Stimulated activated CD8-positive, alpha-beta memory T cell treated with anti-CD3 and anti-CD28 coated beads, Interleukin-7, amount 100 ng/mL, for 48 hours (primary cell): ENCODE data around the gene CACNA1F.
A peak's percentile ranks its signal among the peaks of the same experiment; 100 is the strongest.

ENCODE experiments used
- DNase-seq, 2 donors: peaks; one replicate each; pipeline ENCODE4 v3.0.0-alpha.2; 2020; ENCODE audit warnings: low read depth in 1 of 2; ENCODE audit errors: extremely low read depth in 1 of 2

Gene CACNA1F

DNA sequence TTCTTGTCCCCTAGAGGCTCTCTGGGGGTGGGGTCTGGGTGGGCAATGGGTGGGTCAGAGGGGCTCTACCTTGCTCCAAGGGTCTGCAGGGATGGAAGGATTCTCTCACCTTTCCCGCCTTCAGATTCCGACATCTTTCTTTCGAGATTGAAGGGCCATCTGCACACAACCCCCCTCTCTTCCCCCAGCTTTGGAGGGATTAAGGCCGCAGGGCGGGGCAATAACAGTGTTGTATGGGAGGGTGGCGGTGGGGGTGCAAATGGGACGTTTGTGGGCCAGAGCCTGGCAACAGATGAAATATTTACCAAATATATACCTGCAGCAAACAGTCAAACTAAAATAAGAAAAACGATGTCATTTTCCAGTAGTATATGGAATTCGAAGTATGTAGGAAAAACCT is at the start of gene CACNA1F:
CACNA1F (minus strand) TSS at position 165 of the 400 bp plus-strand sequence; CDS start at position 134, 31 bp downstream.
- DNase-seq: no peak

DNA sequence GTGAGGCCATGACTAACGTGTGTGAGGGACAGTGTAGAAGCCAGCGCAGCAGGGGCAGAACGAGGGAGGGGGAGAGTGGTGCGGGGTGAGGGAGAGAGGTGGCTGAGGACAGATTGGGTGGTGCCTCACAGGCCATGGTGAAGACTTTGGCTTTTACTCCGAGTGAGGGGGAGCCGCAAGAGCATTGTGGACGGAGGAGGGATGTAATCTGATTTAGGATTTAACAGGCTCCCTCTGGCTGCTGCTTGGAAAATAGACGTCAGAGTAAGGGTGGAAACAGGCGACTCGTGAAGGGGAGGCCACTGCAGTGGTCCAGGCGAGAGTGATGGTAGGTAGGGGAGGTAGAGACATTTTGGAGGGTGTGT is 49.5 kb upstream of the CACNA1F start:
- DNase-seq: no peak

DNA sequence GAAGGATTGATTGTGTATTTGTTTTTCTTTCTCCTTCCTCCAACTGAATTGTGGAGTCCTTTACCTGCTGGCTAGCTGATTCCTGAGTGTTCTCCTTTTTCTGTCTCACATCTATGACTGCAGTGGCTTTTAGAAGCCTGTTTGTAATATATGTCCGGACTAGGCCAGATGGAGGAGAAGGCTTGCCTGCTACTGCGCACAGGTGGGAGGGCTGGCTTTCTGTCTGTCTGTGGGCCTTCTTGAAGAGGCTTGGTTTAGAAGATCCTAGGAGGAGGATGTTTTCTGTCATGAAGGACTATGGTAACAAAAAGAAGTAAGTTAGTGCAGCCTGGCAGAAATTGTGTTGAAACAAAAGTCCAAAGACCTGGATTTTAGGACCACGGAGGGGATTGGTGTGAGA is 44.9 kb upstream of the CACNA1F start:
- DNase-seq: no peak

DNA sequence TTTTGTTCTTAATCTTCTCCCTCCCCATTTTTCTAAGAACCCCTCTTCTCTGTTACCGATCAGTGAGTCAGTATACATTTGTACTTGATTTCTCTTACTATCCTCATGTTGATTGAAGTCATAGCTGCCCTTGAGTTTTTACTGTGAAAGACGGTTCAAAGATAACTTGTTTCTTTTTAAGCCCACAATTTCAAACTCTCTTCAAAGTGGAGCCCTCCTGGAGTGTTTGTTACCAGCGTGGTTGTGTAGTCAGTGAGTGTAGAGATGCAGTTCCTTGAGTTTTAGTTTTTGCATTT is 44.3 kb upstream of the CACNA1F start:
- DNase-seq: no peak

DNA sequence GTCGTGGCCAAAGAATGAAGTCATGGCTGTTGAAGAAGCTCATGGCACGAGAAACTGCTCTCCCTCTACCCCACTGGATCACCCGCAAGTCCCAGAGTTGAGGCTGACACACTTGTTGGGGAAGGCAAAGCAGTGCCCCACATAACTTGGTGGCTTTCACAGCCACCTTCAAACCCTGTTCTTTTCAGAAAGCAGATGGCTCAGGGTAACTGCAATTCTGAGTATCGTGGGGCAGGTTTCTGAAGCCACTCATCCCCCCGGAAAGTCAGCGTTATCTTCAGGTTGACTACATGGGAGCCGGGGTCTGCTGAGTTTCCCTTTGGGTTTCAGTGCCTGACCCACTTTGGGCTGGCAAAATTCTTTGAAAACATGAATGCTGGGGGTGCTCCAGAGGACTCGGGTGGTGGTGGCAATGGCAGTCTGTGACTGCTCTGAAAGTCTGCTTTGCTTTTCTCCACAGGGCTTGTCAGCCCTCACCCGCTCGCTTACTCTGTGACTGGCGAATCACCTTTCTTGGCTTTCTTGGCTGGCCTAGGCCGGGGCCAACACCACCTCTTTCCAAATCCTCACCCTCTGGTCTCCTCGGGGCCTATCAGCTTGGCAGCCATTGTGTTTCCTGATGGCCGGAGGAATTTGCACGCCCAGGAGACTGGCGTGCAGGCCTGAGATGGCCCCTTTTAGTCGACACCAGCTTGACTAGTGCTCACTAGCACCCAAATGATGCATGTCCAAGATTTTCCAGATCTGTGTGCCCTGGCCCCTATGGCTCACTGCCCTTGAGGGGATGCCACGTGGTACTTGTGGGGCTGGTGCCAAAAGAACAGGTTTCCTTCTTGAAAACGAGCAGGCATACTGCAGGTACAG is 43.8 kb upstream of the CACNA1F start:
- DNase-seq: peak in 1 of 2 donors; percentile 42

DNA sequence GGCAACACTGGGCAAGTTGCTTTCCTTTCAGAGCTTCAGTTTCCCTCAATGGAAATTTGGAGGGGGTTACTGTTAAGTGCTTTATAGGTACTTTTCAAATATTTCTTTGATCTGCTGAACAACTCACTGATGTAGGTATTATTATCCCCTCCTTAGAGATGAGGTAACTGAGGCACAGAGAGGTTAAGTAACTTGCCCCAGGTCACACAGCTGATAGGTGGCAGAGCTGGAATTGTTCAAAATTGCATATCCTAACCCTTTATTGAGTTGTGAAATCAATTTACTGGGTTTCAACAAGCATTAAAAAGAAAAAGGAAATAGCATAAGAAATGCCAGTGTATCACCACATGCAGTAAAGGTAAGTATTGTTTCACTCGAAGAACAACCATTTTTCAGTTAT is 43.1 kb upstream of the CACNA1F start:
- no peak for DNase-seq

DNA sequence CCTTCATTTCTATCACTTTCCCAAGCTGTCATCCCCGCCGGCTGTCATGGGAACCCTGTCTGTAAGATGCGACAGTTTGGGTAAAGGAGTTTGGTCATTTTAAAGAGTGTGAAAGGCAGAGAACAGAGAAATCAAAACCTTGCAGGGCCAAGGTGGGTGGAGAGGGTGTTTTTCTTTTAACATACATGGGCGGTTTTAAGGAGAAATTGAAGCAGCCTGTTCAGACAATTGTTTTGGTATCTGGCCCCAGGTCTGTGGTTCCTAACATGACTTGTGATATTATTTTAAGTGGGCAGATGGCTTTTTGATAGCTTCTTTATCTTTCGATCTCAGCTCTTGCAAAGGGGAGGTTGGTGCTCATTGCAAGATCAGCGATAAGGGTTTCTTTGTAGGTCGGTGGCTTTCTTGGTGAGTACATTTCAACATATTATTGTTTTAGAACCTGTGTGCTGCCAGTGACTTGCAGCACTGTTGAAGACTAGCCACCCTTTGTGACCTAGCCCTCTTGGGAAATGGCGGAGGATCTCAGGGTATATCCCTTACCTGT is 40.1 kb upstream of the CACNA1F start:
- DNase-seq: peak in 1 of 2 donors; percentile 44

DNA sequence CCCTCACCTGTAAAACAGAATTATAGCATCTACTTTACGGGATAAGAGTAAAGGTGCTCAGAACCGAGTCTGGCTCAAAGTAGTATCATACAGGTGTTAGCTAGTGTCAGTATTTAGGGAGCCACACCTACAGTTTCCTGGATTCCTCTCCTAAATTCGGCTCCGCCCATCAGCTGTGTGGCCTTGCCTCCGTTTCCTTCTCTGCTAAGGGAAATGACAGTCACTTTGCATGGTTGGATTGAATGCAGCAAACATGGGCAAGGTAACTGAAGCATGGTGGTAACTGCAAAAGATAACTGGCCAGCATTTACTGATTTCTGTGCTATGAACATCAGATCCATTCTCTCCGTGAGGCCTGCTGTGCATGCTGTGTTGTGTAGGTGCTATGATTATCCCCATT is 39.3 kb upstream of the CACNA1F start:
- DNase-seq: no peak

DNA sequence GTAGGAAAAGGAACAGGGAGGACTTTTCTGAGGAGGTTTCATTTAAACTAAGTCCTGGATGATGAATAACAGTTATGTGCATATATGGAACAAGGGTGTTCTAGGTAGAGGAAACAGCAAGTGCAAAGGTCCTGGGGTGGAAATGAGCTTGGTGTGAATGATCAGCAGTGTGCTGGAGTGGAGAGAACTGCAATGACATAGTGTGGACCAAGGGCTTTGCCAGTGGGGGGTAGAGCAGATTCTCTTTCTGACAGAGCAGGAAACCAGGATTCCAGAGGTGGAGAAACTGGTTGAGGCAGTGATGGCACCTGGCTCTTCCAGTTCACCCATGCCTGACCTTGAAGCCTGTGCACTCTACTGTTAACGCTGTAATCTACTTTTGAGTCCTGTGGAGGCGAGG is 38.2 kb upstream of the CACNA1F start:
- DNase-seq: no peak

DNA sequence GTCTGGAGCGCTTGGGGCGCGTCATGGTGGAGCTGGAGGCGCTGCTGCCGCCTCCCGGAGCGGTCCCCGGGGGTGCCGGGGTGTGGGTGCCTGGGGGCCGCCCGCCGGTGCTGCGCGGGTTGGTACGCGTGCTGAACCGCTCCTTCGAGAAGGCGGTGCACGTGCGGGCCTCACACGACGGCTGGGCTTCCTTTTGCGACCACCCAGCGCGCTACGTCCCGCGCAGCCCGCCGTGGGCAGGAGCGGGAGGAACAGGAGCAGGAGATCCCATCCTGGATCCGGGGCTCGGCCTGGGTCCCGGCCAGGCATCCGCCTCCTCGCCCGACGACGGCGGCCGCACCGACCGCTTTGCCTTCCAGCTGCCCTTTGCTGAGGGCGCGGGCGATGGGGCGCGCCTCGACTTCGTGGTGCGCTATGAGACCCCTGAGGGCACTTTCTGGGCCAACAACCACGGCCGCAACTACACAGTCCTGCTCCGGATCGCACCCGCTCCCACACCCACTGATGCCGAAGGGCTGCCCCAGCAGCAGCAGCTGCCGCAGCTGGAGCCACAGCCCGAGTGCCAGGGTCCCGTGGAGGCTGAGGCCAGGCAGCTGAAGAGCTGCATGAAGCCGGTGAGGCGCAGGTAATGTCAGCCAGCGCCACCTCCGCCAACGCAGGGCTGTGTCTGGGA is 37.2 kb upstream of the CACNA1F start:
- no peak for DNase-seq

DNA sequence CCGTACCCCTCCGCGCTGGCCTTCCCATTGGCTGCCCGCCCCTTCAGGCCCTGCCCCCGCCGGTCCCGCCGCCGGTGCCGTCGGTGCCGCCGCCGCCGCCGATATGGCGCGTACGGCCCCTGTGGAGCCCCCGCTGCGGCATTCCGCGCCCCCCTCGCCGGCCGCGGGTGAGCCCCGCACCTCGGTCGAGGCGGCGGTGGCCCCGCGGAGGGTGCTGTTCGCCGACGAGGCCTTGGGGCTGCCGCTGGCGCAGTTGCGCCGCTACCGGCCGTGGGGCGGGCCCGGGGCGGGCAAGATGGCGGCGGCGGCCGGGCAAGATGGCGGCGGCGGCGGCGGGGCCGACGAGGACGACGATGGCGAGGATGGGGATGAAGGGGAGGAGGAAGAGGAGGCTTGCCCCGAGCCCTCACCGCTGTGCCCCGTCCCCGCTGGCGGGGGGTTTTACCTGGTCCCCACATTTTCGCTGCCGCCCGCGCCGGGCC is 36.7 kb upstream of the CACNA1F start, which contains the start of gene PPP1R3F:
PPP1R3F (plus strand) TSS at position 27 of the 482 bp plus-strand sequence; CDS start at position 104, 77 bp downstream.
- DNase-seq: peak in 1 of 2 donors; percentile 74

DNA sequence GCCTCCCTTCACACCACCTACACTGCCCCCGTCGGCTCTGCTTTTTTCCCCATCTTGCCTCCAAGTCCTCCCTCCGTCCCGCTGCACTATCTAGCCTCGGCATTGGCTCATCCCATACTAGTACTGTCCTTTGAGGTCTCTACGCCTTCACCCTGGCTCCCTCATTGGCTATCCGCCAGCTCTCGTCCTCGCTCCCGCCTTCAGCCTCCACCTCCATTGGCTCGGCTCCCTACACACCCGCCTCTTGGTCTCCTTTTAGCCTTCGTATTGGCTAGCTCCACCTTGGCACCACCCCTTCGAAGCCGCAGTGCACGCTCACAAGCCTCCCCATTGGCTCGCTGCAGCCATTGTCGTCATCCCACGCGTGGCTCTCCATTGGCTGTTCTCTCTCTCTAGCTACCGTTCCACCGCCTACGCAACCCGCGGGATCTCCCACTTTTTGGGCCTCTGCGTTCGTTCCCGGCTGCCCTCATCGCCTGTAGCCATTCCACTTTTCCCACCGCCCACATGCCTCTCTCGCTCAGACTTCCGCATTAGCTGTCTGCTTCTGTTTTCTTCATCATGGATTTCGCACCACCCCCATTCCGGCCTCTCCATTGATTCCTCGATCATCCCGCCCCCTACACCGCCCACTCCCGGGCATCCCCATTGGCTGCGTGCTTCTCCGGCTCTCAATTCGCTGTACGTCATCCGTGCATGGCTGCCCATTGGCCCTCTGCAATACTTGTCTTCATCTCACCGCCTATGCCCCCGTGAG is 36.0 kb upstream of the CACNA1F start:
- peak; percentile 76 to 94 for DNase-seq

DNA sequence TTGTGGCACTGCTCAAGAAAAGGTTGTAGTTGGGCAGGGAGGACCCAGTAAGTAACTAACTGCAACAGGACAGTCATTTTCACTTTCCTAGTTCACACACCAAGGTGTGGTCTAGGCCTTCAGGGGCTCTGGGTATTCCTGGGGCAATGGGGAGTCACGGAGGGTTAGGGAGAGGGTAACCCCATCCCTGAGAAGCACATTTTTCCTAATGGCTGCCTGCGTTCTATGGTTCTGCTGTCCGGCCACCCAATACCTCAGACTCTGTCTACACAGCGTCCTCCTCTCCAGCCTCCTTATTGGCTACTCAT is 35.5 kb upstream of the CACNA1F start:
- no peak for DNase-seq

DNA sequence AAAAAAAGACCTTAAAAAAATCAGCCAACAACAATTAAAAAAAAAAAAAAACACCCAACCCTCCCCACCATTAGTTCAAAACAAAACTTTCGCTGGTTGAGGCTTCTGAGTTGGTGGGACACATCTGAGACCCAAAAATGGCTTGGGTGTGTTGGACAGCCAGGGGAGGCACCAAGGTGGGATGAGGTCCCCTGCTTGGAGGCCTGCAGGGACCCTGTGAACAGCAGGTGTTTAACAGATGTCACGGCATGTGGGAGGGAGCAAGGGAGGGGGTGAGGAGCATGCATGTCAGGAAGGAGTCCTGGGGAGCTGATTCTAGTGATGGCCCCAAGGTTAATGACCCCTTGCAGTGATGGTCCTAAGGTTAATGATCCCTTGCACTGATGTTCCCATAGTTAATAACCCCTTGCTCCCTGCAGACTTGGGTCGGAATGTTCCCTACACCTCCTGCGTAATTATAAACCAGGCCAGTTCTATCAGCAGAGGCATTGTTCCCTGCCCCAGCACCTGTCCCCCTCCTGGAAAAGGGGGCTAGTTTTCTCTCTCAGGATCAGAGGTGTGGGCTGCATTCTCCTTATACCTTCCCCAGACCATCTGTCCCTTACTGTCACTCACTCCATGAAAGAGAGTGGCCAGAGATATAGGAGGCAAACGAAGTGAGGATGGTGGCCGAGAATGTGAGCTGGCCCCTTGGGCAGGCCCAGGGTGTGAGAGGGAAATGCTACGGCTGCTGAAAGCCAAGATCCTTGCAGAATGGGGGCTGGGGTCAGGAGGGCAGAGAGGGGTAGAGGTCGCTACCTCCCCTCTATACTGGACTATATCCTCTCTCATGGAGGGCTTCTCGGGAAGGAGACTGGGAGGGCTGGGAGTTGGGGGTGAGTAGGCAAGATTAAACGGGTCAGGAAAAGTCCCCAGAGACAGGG is 33.6 kb upstream of the CACNA1F start:
- DNase-seq: no peak

DNA sequence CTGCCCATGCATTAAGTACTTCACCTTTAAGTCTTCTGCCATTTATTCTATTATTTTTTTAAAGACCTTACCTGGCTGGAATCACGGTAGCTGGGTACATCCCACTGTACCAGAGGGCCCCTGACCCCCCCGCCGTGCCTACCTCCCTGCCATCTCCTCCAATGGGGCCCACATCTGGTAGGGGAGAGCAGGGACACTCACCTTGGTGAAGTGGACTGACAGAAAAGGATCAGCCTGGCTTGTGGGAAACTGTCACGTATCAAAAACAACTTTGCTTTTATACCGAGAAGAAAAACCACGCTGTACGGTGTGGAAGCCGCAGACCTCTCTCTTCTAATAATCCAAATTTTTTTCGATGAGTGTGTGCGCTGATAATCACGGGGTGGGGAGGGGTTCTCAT is 31.3 kb upstream of the CACNA1F start, which contains the start of gene FOXP3:
FOXP3 (minus strand) TSS at position 251 of the 400 bp plus-strand sequence. CDS start 6,205 bp downstream, outside the sequence.
- DNase-seq: no peak

DNA sequence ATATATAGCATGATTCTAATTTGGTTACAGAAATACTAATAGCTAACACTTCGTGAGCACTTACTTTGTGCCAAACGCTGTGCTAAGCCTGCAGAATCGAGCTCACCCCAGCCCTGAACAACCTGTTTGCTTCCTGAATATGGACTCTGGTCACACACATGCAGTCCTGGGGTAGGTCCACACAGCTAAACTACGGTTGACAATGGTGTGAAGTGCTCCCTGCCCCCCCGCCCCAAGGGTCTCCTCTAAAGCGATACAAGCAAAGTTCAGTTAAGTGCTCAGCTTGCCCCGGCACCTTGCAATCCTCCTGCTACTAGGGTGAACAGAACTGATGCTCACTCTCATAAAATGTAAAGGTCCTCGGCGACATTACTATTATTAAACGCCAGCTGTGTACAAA is 30.5 kb upstream of the CACNA1F start:
- no peak for DNase-seq

DNA sequence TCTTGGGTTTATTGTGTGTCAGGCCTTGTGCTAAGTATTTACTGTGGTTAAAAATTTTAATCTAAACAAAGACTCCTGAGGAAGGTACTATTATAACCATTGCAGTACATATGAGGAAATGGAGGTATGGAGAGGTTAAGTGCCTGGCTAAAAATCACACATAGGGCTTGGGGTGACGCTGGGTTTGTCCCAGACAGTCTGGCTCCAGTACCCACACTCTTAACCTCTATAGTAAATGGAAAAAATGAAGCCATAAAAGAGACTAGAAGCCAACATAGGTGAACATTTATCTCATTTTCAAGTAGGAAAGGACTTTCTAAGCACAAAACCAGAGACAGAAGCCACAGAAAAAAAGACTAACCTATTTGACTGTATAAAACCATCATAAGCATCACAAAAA is 29.5 kb upstream of the CACNA1F start:
- DNase-seq: no peak

DNA sequence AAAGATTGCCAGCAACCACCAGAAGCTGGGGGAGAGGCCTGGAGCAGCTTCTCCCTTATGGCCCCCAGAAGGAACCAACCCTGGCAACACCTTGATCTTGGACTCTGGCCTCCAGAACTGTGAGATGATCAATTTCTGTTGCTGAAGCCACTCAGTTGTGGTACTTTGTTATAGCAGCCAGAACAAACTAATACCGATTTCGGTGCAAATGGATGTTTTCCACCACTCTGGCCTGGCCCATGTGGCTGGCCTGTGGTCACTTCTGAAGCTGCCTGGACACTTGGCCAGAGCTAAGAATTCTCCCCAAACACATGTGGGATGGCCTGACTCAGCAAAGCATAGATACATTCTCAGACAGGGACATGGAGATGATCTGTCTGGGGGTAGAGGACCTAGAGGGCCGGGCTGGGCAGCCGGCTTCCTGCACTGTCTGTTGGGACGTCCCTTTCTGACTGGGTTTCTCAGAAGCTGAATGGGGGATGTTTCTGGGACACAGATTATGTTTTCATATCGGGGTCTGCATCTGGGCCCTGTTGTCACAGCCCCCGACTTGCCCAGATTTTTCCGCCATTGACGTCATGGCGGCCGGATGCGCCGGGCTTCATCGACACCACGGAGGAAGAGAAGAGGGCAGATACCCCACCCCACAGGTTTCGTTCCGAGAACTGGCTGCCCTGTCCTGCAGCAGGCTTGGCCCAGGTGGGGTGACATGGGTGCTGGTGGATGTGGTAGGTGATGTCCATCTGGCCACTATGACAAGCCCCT is 27.3 kb upstream of the CACNA1F start:
- DNase-seq: no peak

DNA sequence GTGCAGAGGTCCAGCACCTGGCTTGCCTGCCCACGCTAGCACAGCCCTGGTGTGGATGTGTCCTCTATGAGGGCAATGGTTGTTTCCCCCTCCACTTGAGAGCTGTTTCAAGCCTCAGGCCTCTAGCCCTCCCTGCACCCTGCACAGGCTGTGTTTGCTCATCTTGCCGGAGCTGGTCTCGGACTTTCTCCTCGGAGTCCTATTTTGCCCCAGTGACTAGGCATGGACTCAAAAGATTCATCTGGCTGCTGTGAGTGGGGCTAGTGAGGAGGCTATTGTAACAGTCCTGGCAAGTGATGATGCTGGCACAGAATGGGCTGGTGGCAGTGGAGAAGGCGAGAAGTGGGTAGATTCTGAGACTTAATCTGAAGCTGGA is 25.6 kb upstream of the CACNA1F start:
- no peak for DNase-seq
